C1 segment of cervical spinal cord (tissue), 14 donors: Measurements from ENCODE around the gene AGBL1.
A peak's percentile ranks its signal among the peaks of the same experiment; 100 is the strongest.

Source experiments
- DNase-seq, 14 donors: peaks; one replicate each; lab custom pipeline; 2025; lab: John Stamatoyannopoulos, UW

Gene AGBL1

DNA sequence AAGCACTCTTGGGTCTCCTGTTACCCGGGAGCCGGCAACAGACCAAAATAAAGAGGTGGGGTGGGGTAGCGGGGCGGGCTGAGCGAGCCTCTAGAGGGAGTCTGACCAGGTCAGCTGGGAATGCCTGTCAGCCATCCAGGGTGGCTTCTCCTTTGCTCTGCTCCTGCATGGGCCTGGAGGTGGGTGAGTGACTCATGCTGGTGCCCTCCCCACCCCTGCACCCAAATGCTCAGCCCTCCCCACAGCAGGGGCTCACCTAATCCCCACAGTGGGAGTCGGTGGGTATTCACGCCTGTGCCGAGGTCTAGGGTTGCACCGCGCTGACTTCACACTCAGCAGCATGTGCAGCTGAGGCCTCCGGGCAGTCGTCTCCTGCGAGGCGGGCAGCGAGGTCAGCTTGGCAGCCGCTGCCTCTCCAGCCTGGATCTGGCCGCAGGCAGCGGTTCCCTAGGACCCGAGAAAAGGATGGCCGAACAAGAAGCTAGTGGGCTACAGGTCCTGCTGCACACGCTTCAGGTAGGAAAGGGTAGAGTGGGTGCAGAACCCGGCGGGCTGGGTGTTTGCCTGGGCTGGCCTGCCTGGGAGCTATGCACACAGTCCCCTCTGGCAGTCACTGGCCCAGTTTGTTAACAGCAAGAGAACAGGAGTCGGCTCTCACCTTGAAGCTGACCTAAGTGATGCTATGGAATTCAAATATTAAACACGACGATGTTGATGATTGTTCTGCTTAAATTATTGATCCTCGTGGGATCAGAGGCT is at the start of gene AGBL1:
AGBL1 (plus strand) TSS at position 364 of the 759 bp plus-strand sequence.
- no peak for DNase-seq

GRCh38 chr15:86034904-86035303 is 44.8 kb upstream of the AGBL1 start:
- DNase-seq: no peak

DNA sequence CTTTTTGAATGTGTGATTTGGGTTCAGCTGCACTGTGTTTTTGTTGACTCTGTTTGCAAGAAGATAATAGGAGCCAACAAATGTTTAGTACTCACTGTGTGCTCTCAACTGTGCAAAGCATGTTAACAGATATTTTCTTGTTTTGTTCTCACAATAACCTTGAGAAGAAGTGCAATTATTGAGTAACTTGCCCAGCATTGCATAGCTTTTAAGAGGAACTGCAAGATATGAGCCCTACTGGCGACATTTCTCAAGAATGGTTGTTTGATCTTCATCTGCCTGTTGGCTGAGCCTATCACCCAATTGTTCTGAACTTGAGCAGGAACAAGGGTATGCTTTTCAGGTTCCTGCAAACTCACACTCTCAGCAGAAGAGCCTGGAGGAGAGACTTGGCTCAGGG is 43.4 kb upstream of the AGBL1 start:
- no peak for DNase-seq

GRCh38 chr15:86038491-86038890 is 41.2 kb upstream of the AGBL1 start:
- no peak for DNase-seq

- peak in 2 of 14 donors; percentile 3 to 27 for DNase-seq
These were observed 39.2 kb upstream of the AGBL1 start for GRCh38 chr15:86040356-86041033.

DNA sequence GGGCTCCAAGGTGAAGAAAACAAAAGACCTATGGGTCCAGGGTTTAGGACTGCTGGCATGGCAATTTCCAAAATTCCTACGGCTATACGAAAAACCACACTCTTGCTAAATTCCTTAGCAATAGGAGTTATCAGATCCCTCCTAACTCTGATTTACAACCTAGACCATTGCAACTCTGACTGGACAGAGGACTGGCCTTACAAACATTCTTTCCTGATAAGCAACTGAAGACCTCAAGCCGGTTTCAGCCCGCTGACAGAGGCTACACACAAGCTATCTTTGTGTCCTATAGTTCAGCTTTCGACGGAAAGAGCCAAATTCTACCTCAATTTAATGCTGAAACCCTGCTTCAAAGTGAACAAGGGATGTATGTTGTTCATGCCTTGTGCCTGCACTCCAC is 38.3 kb upstream of the AGBL1 start:
- no peak for DNase-seq

GRCh38 chr15:86042226-86042625 is 37.4 kb upstream of the AGBL1 start:
- no peak for DNase-seq

DNA sequence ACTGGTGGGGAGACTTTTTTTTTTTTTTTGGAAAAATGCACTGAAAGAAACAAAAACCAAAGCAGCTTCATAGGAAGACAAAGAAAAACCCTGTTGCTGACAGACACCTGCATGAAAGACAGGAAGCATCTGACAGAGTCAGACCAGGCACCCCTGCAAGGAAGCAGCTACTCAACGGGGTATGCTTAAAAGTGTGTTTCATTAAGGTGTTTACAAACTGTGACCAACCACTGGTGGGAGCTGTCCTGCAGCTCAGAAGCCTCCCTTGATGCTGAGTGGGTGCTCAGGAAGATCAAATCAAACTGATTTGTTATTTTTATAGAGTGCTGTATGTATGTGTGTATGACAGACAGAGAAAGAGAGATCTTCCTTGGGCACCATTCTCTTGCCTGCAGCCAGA is 34.7 kb upstream of the AGBL1 start:
- no peak for DNase-seq

- DNase-seq: no peak
These were observed 25.3 kb upstream of the AGBL1 start for GRCh38 chr15:86054338-86054737.

- no peak for DNase-seq
These were observed 24.0 kb upstream of the AGBL1 start for GRCh38 chr15:86055688-86056087.

DNA sequence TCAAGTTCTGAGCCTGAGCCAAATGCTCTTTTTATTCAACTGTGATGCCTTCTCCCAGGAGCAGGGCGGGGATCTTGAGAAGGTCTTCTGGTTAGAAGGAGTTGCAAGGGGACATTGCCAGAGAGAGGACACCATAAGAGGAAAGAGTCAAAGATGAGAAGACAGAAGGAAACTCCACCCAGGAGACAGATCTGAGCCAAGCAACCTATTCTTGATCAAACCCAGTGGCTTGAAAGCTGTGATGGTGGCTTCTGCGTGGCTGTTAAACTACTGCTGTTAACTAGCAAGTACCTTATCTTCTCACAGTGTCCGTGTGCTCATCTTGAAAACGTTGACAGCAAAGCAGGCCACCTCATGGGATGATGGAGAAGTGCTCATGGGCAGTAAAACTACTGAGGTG is 19.8 kb upstream of the AGBL1 start:
- DNase-seq: no peak

GRCh38 chr15:86060674-86061073 is 19.0 kb upstream of the AGBL1 start:
- DNase-seq: no peak

GRCh38 chr15:86061581-86061980 is 18.1 kb upstream of the AGBL1 start:
- no peak for DNase-seq

DNA sequence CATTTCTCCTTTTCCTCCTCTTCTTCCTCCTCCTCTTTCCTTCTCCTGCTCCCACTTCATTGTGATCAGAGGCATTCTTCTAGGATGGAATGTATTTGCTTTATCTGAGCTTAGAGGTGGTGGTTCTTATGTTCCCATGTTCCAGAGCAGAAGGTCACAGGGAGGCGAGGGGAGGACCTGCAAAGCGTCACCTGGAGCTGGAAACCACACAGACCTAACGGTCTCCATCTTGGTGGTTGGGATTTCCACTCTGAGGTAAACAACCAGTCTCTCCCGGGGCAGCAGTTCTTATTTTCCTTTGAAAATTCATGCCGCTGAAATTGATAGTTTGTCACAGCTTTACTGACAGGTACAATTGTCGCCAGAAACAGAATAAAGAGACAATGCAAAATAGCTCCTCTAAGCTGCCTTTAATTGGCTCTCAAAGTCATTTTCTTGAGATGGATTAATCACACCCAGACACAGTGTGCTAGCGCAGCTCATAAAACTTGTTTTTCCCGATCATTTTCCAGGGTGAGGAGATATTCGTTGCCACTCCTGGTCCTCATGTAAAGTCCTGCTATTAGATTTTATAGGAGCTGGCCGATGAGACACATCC is 16.9 kb upstream of the AGBL1 start:
- no peak for DNase-seq

DNA sequence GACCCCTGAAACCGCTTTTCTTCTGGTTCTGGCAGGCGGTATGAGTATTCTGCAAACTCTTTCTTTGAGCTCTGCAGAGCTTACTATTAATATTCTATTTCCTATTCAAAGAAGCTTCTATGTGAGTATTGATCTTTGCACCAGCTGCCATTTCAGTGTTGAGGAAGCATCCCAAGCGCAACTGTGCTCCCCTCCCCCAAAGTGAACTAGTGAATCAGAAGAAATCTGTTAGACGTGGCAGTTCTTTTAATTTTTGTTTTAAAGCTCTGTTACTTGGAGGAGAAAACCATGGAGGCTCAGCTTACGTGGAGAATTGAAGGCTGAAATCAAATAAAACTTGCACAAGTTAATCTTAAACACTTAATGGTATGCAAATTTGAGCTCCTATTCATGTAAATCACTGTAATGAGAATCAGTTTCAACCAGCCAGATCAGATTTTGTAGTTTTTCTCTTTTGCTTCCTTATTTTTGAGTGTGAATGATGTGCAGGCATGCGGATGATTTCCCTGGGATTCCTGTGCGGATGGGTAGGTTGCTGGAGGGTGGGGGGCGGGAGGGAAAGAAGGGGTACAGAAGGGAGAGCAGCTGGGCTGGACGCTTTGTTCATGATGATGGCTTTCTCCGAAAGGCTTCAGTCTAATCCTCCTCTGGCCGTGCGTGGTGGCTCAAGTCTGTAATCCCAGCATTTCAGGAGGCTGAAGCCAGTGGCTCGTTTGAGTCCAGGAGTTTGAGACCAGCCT is 16.1 kb upstream of the AGBL1 start:
- DNase-seq: no peak

- no peak for DNase-seq
These were observed 15.3 kb upstream of the AGBL1 start for GRCh38 chr15:86064326-86064725.

DNA sequence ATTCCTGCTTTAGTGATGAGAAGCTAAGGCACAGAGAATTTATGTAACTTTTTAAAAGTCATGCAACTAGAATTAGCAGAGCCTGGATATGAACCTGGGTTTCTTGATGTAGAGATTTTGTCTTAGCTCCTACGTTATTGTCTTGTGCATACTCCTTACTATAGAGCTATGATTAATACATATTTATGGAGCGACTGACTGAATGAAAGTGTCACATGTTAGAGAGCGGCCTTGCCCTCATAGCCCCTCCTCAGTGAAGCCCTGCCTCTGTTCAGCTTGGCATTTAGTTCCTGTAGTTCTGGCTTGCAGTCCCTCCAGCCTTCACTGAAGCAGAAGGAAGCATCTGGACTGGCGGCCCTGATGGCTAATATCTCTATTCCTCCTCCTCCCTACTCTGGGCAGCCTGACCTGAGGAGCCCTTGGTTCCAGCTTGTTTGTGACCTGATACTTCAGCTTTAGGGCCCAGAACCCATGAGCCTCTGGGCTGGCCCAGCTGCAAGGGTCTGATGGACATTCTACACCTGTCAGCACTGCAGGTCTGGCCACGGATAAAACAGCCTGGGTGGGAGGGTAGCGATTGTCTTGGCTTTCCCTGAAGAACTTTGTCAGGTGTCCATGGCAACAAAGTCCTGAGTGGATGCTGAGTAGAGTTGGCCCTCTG is 13.4 kb upstream of the AGBL1 start:
- no peak for DNase-seq

- DNase-seq: no peak
These were observed 6.4 kb upstream of the AGBL1 start for GRCh38 chr15:86073281-86073680.

- DNase-seq: no peak
These were observed 3.2 kb upstream of the AGBL1 start for GRCh38 chr15:86076468-86076867.

DNA sequence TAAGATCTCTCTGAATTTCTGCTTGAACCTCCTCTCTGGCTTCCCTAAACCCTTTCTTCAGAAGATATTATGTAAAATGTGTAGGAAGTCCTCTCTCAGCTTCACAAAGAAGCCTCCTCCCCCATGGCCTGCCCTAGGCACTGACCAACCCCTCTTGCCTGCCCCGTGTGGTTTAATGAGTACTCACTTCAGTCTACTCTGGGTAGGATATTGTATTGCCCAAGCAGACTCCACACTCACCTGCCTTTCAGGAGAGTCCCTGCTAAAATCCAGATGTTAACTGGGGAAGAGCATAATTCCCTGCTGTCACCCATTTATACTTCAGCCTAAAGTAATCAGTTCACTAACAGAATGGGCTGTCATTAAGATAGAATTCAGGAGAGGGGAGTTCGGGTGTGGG is 2.6 kb upstream of the AGBL1 start:
- no peak for DNase-seq

- no peak for DNase-seq
These were observed 631 bp downstream of the AGBL1 start for GRCh38 chr15:86080302-86080701.
